Esophagus muscularis mucosa (tissue), 3 donors: ENCODE data around the gene MECR.

Experiments used
- POLR2A ChIP-seq: fragments of 450-650 bp; IDR thresholded peaks from one replicate; pipeline ENCODE4 v1.6.1; 2017; ENCODE audit warnings: antibody characterized with exemption, moderate library complexity, mild to moderate bottlenecking, low read depth
- POLR2AphosphoS5 ChIP-seq, 2 donors: sonication (generic); formaldehyde crosslinking; IDR thresholded peaks; one replicate each; pipeline ENCODE4 v1.6.1; 2017; ENCODE audit warnings: antibody characterized with exemption in 2 of 2
- TF ChIP-seq, protein P1 (sequence below), 3 experiments: fragments of 200-600 bp in 2 of 3; fragments of 450-650 bp in 1 of 3; sonication (generic) in 2 of 3; IDR thresholded peaks; one replicate each; pipeline ENCODE4 v1.5.1; 2017 to 2019; ENCODE audit warnings: antibody characterized with exemption in 3 of 3, mild to moderate bottlenecking in 2 of 3, moderate library complexity in 1 of 3

GRCh38 chr1:29172415-29172939 lies 58.3 kb downstream of the MECR start:
- TF ChIP-seq POLR2A: no peak
- TF ChIP-seq, protein P1, sequence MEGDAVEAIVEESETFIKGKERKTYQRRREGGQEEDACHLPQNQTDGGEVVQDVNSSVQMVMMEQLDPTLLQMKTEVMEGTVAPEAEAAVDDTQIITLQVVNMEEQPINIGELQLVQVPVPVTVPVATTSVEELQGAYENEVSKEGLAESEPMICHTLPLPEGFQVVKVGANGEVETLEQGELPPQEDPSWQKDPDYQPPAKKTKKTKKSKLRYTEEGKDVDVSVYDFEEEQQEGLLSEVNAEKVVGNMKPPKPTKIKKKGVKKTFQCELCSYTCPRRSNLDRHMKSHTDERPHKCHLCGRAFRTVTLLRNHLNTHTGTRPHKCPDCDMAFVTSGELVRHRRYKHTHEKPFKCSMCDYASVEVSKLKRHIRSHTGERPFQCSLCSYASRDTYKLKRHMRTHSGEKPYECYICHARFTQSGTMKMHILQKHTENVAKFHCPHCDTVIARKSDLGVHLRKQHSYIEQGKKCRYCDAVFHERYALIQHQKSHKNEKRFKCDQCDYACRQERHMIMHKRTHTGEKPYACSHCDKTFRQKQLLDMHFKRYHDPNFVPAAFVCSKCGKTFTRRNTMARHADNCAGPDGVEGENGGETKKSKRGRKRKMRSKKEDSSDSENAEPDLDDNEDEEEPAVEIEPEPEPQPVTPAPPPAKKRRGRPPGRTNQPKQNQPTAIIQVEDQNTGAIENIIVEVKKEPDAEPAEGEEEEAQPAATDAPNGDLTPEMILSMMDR (IDR thresholded peaks at IDR 0.05): no peak
- TF ChIP-seq POLR2AphosphoS5 (IDR thresholded peaks at IDR 0.05): no peak
